Stimulated activated CD4-positive, alpha-beta T cell treated with anti-CD3 and anti-CD28 coated beads, TNF-alpha, amount 100 ng/mL, for 48 hours (primary cell): Measurements from ENCODE around the gene DISP3.
A peak's percentile ranks its signal among the peaks of the same experiment; 100 is the strongest.

Source experiments
- DNase-seq, 3 donors: peaks; one replicate each; pipeline ENCODE4 v3.0.0-alpha.2; 2020; ENCODE audit warnings: low read depth in 3 of 3

The DISP3 gene

GRCh38 chr1:11528611-11529261, 49.8 kb downstream of the DISP3 start:
- peak in 1 of 3 donors; percentile 5 for DNase-seq

GRCh38 chr1:11529330-11529729, 50.4 kb downstream of the DISP3 start:
- no peak for DNase-seq

- no peak for DNase-seq
These were observed 51.1 kb downstream of the DISP3 start for GRCh38 chr1:11529763-11530730.

GRCh38 chr1:11530731-11531311, 51.9 kb downstream of the DISP3 start:
- no peak for DNase-seq

- DNase-seq = no peak
These were observed 52.4 kb downstream of the DISP3 start for GRCh38 chr1:11531314-11531870.

GRCh38 chr1:11531943-11532342, 53.0 kb downstream of the DISP3 start:
- no peak for DNase-seq

GRCh38 chr1:11533790-11534787, 55.1 kb downstream of the DISP3 start:
- DNase-seq = no peak

- DNase-seq = no peak
These were observed 55.9 kb downstream of the DISP3 start for GRCh38 chr1:11534846-11535245.

GRCh38 chr1:11535316-11535715, 56.4 kb downstream of the DISP3 start:
- DNase-seq = no peak

- DNase-seq = no peak
These were observed 57.0 kb downstream of the DISP3 start for GRCh38 chr1:11535761-11536572.

- no peak for DNase-seq
These were observed 57.8 kb downstream of the DISP3 start for GRCh38 chr1:11536573-11537379.

- no peak for DNase-seq
These were observed 58.4 kb downstream of the DISP3 start for GRCh38 chr1:11537380-11537764.

- no peak for DNase-seq
These were observed 59.1 kb downstream of the DISP3 start for GRCh38 chr1:11537854-11538591.

- DNase-seq = no peak
These were observed 59.9 kb downstream of the DISP3 start for GRCh38 chr1:11538886-11539285.

- DNase-seq = no peak
These were observed 61.2 kb downstream of the DISP3 start for GRCh38 chr1:11539850-11540772.

GRCh38 chr1:11540773-11541160, 61.8 kb downstream of the DISP3 start:
- DNase-seq = no peak

- DNase-seq = no peak
These were observed 62.3 kb downstream of the DISP3 start for GRCh38 chr1:11541236-11541635.

GRCh38 chr1:11541956-11542355, 63.0 kb downstream of the DISP3 start:
- no peak for DNase-seq
